HFF-Myc (cell line): ENCODE results near the gene KIRREL2.
"Not testable (repeated sequence)": the region's sequence is repeated elsewhere in the genome, so short reads cannot be mapped to it uniquely, and the experiment has no call there.

Experiments used
- DNase-seq: peaks from one replicate; pipeline ENCODE4 v3.0.0-alpha.2; 2011; ENCODE audit warnings: low read depth; ENCODE audit errors: extremely low read depth
- H3K4me3 ChIP-seq: replicated peaks from 2 replicates; pipeline ENCODE4 v1.5.1; 2011; ENCODE audit warnings: low read depth, mild to moderate bottlenecking, control low read depth, low read length
- CTCF ChIP-seq: IDR thresholded peaks from 2 replicates; pipeline ENCODE4 v1.5.1; 2012; ENCODE audit warnings: mild to moderate bottlenecking, low read depth, low read length, control low read depth; ENCODE audit errors: missing control alignments

Gene KIRREL2

GRCh38 chr19:35904311-35905068 lies 47.8 kb downstream of the KIRREL2 start:
- no peak overlapping the region for H3K4me3 ChIP-seq
- no peak for DNase-seq
- no peak for TF ChIP-seq CTCF

- no peak for TF ChIP-seq CTCF
- H3K4me3 ChIP-seq = no peak overlapping the region
- no peak for DNase-seq
Observed at GRCh38 chr19:35905178-35905727, 48.5 kb downstream of the KIRREL2 start.

GRCh38 chr19:35907377-35907745 lies 50.6 kb downstream of the KIRREL2 start:
- DNase-seq = no peak
- no peak for TF ChIP-seq CTCF
- H3K4me3 ChIP-seq = no peak overlapping the region

- no peak within 1 kb of the TSS for H3K4me3 ChIP-seq
- no peak for TF ChIP-seq CTCF
- DNase-seq = no peak
Observed at GRCh38 chr19:35908010-35908441, 51.3 kb downstream of the KIRREL2 start, which contains the start of gene TYROBP. TSS of gene TYROBP (minus strand) at chr19:35908295. CDS start at chr19:35908228, 67 bp downstream.

- H3K4me3 ChIP-seq = no peak overlapping the region
- DNase-seq = no peak
- TF ChIP-seq CTCF = no peak
Observed at GRCh38 chr19:35908973-35909683, 52.4 kb downstream of the KIRREL2 start.

GRCh38 chr19:35909684-35910035 lies 52.9 kb downstream of the KIRREL2 start:
- no peak for DNase-seq
- H3K4me3 ChIP-seq = no peak overlapping the region
- no peak for TF ChIP-seq CTCF

- not testable (repeated sequence) for H3K4me3 ChIP-seq, DNase-seq
Observed at GRCh38 chr19:35910355-35910754, 53.6 kb downstream of the KIRREL2 start.
